Adrenal gland (tissue), 5 donors: Measurements from ENCODE around the gene SERPINA6.
"Not testable (repeated sequence)": the region's sequence is repeated elsewhere in the genome, so short reads cannot be mapped to it uniquely, and the experiment has no call there.

Experiments used
- POLR2A ChIP-seq, 2 donors: fragments of 450-650 bp; IDR thresholded peaks; one replicate each; pipeline ENCODE4 v1.6.1; 2017; ENCODE audit warnings: antibody characterized with exemption in 2 of 2, mild to moderate bottlenecking in 2 of 2, moderate library complexity in 1 of 2
- TF ChIP-seq, protein P1 (sequence below), 6 experiments: fragments of 450-650 bp in 4 of 6; fragments of 200-600 bp in 2 of 6; sonication (generic) in 1 of 6; IDR thresholded peaks; 1 replicate in 5 of 6; 2 replicates in 1 of 6; pipeline versions ENCODE4 v1.5.1 to v1.8.0; 2016 to 2021; ENCODE audit warnings: antibody characterized with exemption in 6 of 6, mild to moderate bottlenecking in 2 of 6, moderate library complexity in 1 of 6
- donor health status: DM: no; HTN: no; CAD: no.

- TF ChIP-seq, protein P1, sequence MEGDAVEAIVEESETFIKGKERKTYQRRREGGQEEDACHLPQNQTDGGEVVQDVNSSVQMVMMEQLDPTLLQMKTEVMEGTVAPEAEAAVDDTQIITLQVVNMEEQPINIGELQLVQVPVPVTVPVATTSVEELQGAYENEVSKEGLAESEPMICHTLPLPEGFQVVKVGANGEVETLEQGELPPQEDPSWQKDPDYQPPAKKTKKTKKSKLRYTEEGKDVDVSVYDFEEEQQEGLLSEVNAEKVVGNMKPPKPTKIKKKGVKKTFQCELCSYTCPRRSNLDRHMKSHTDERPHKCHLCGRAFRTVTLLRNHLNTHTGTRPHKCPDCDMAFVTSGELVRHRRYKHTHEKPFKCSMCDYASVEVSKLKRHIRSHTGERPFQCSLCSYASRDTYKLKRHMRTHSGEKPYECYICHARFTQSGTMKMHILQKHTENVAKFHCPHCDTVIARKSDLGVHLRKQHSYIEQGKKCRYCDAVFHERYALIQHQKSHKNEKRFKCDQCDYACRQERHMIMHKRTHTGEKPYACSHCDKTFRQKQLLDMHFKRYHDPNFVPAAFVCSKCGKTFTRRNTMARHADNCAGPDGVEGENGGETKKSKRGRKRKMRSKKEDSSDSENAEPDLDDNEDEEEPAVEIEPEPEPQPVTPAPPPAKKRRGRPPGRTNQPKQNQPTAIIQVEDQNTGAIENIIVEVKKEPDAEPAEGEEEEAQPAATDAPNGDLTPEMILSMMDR (IDR thresholded peaks at IDR 0.05) = not testable (repeated sequence)
- TF ChIP-seq POLR2A (IDR thresholded peaks at IDR 0.05) = not testable (repeated sequence)
Observed at GRCh38 chr14:94354190-94354589, 31.1 kb upstream of the SERPINA6 start.
